ENCODE measurements around the gene NSL1. TPM values are rescaled to one million over a fixed set of nuclear protein-coding genes. Genes with fewer than 3 reads are reported as not detected.

Gene NSL1
- polyA plus RNA-seq, 1 donor (not counting 4 experiments of a cell fraction or from before 2014, with no cell fraction given), result 25.5 TPM

- no peaks in the 10 kb centered on the region for H4K20me1 ChIP-seq (ENCODE audit: control insufficient read depth, extremely low read depth, insufficient read depth, low read length)
- H3K9me1 ChIP-seq (ENCODE audit: control insufficient read depth, extremely low read depth, insufficient read depth, low read length), result no peaks in the 10 kb centered on the region
- H3K27ac ChIP-seq (ENCODE audit: control insufficient read depth, insufficient read depth, low read length), result no peak overlapping the region
- no peaks in the 10 kb centered on the region for H3K27me3 ChIP-seq (ENCODE audit: control insufficient read depth, extremely low read depth, insufficient read depth, low read length)
- H3K4me2 ChIP-seq (ENCODE audit: control insufficient read depth, extremely low read depth, insufficient read depth, low read depth, low read length), result no peak overlapping the region
- TF ChIP-seq EZH2 (IDR thresholded peaks at IDR 0.05; ENCODE audit: low read length), result no peak
- no peak for TF ChIP-seq CTCF (optimal IDR thresholded peaks at IDR 0.05 in 1 of 3, IDR thresholded peaks at IDR 0.05 in 1 of 3, conservative IDR thresholded peaks at IDR 0.05 in 1 of 3; ENCODE audit: extremely low read depth in 1 of 3, insufficient read depth in 2 of 3, low read length in 3 of 3)
- H2AFZ ChIP-seq (ENCODE audit: control insufficient read depth, low read length), result no peak overlapping the region
- no peaks in the 10 kb centered on the region for H3K79me2 ChIP-seq (ENCODE audit: control insufficient read depth, insufficient read depth, low read length)
- H3K9me3 ChIP-seq (ENCODE audit: control insufficient read depth, low read depth, low read length), result peaks cover 8% of the 10 kb centered on the region
- no peak overlapping the region for H3K4me3 ChIP-seq (ENCODE audit: control insufficient read depth in 2 of 3, extremely low read depth in 1 of 3, insufficient read depth in 2 of 3, low read depth in 1 of 3, low read length in 3 of 3)
- H3K4me1 ChIP-seq (ENCODE audit: control insufficient read depth, extremely low read depth, insufficient read depth, low read length), result no peaks in the 10 kb centered on the region
- dilution Hi-C loops (cut with MboI; ENCODE audit: extremely low pct_ligation_motif_present, low sequenced_read_pairs), result no loop called here
- no peaks in the 10 kb centered on the region for H3K36me3 ChIP-seq (ENCODE audit: control insufficient read depth in 2 of 2, extremely low read depth in 1 of 2, insufficient read depth in 2 of 2, low read length in 2 of 2)
- H3K9ac ChIP-seq (ENCODE audit: control insufficient read depth, extremely low read depth, insufficient read depth, low read length), result no peak overlapping the region
- DNase-seq (ENCODE audit: low read depth, low spot score) (no peak), FAIRE-seq (no peak)
Observed at GRCh38 chr1:212820969-212821368, 29.4 kb upstream of the NSL1 start.

- FAIRE-seq, result no peak
- DNase-seq (ENCODE audit: low read depth, low spot score), result no peak
- H3K36me3 ChIP-seq (ENCODE audit: control insufficient read depth in 2 of 2, extremely low read depth in 1 of 2, insufficient read depth in 2 of 2, low read length in 2 of 2), result no peaks in the 10 kb centered on the region
Observed at GRCh38 chr1:212819726-212820125, 28.1 kb upstream of the NSL1 start.

More at GRCh38 chr1:212819726-212820125, 28.1 kb upstream of the NSL1 start:
- Histone ChIP-seq H2AFZ (ENCODE audit: control insufficient read depth, low read length) (peak overlapping the region; percentile 5), H3K4me1 (ENCODE audit: control insufficient read depth, extremely low read depth, insufficient read depth, low read length) (no peaks in the 10 kb centered on the region), H3K9ac (ENCODE audit: control insufficient read depth, extremely low read depth, insufficient read depth, low read length) (no peak overlapping the region), H3K27ac (ENCODE audit: control insufficient read depth, insufficient read depth, low read length) (no peak overlapping the region), H4K20me1 (ENCODE audit: control insufficient read depth, extremely low read depth, insufficient read depth, low read length) (no peaks in the 10 kb centered on the region), H3K9me1 (ENCODE audit: control insufficient read depth, extremely low read depth, insufficient read depth, low read length) (no peaks in the 10 kb centered on the region), H3K79me2 (ENCODE audit: control insufficient read depth, insufficient read depth, low read length) (no peaks in the 10 kb centered on the region), H3K4me2 (ENCODE audit: control insufficient read depth, extremely low read depth, insufficient read depth, low read depth, low read length) (no peak overlapping the region), H3K27me3 (ENCODE audit: control insufficient read depth, extremely low read depth, insufficient read depth, low read length) (no peaks in the 10 kb centered on the region), H3K4me3 (ENCODE audit: control insufficient read depth in 2 of 3, extremely low read depth in 1 of 3, insufficient read depth in 2 of 3, low read depth in 1 of 3, low read length in 3 of 3) (no peak overlapping the region), H3K9me3 (ENCODE audit: control insufficient read depth, low read depth, low read length) (peaks cover 5% of the 10 kb centered on the region)
- dilution Hi-C loops (cut with MboI; ENCODE audit: extremely low pct_ligation_motif_present, low sequenced_read_pairs), result no loop called here
- TF ChIP-seq CTCF (optimal IDR thresholded peaks at IDR 0.05 in 1 of 3, IDR thresholded peaks at IDR 0.05 in 1 of 3, conservative IDR thresholded peaks at IDR 0.05 in 1 of 3; ENCODE audit: extremely low read depth in 1 of 3, insufficient read depth in 2 of 3, low read length in 3 of 3) (no peak), EZH2 (IDR thresholded peaks at IDR 0.05; ENCODE audit: low read length) (no peak)

Measured in keratinocyte (primary cell).